NAMALWA (cell line): ENCODE results near the gene ADAMTS12.

Source experiments
- DNase-seq: peaks from one replicate; pipeline ENCODE4 v3.0.0-alpha.2; 2015; ENCODE audit warnings: low spot score

The ADAMTS12 gene

DNA sequence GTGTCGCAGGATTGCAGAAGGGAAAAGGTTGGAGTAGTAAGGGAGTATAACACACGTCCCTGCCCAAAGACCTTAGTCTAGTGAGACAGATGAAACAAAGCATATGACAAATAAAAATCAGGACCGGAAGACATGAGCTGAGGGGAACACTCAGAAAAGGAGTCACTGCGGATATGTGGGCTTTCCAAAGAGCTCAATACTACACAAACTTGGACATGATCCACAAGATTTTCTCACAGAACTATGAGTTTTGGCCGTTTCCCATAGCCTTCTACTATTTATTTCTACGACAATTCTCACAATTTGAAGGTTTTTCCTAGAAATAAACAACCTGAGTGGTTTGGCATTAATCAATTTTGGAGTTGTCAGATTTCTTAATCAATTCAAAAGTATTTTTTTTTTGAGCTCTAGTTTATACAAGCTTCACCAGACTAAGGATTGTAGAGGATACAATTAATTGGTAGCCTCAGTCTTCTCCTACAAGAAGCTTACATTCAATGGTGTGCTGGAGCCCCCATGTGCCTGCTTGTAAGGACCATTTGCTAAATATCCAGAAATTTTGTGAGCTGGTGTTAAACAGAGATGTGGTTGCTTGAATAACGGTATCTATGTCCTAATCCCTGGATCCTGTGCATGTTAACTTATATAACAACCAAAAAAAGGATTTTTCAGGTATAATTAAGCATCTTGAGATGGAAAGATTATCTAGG is 91.4 kb downstream of the ADAMTS12 start:
- no peak for DNase-seq

DNA sequence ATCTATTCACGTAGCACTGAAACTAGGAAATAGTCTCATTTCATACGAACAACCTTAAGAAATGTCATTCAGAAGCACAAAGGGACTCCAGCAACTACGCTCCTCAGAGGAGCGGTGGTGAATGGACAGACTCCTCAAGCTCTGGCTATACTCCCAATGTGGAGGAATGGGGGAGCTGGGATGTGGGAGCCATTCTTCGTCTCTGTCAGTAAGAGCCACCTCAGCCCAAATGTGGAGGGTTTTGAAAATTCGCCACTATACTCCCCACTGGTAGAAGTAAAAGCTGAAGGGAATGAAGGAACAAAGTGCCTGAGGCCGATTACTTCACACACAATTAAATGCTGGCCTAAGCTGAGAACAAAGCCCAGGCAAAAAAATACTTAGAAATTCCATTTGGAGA is 96.3 kb downstream of the ADAMTS12 start:
- DNase-seq, result no peak

DNA sequence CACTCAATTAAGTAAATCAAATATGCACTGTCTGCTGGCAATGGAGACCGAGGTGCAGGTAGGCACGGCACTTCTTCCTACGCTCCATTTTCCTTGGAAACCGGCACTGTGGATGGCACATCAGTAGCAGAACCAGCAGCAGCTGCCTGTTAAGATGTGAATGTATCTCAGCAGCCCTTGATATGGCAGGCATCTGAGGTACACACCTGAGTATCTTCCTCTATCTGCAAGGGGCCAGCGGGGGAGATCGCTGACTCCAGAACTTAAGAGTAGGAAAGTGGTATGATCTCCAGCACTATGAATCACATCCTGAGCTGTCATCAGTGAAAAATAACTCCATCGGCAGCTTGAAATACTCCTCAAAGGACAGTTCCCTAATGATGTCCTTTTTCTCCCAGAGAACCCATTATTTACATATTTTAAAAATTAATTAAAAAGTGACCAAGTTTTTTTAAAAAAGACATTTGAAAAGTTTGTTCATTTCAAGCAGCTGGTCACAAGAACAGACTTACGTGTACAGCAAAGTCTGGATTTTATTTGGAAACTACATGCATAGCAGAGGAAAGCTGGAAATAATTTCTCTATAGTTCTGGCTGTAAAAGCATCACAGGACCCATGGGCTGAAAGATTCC is 97.1 kb downstream of the ADAMTS12 start:
- no peak for DNase-seq

DNA sequence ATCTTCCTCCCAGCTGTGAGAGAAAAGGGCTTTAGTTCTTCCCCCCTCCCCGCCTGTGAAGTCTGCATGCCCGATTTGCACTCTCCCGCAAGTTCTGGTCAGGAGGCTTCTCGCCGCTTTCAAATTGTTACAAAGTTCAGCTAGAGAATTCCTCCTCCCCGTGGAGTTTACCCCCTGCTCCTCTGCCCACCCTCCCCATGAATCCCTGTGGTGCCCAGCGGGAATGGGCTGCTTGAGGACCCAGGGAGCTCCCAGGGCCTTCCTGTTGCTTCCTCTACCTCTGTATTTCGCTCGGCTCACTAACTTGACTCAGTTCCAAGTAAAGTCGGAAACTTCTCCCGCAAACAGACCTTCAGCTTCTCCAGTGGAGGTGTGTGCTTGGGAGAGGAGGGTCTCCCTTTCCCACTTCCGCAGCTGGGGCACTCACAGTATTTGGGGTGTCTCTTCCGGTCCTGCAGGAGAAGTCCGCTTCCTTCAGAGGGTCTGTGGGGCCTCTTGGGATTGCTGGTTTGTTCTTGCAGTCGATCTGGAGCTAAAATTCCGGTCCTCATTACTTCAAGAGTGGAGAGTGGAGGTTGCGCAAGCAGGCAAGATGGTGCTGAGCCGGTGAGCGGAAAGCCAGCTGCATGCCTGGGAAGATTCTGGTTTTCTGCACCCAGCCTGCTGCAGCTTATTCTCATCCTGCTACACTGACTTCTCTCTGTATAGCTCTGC is 97.8 kb downstream of the ADAMTS12 start:
- DNase-seq, result no peak

DNA sequence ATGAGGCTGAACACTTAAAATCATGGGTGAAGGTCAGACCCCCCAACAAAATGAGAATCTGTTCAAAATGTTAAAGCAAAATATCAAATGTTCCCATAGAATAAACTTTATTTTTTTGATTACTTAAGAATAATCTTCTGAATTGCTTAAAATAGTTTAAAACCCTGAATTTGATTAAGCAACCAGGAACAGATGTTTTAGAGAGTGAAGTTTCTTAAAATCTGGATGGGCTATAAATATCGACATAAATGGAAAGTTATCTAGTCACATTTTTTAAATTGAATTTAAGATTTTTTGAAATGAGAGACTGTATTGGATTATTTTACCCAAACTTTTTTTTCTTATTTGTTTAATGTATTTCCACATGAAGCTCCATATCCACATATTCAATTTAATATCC is 98.5 kb downstream of the ADAMTS12 start:
- no peak for DNase-seq

DNA sequence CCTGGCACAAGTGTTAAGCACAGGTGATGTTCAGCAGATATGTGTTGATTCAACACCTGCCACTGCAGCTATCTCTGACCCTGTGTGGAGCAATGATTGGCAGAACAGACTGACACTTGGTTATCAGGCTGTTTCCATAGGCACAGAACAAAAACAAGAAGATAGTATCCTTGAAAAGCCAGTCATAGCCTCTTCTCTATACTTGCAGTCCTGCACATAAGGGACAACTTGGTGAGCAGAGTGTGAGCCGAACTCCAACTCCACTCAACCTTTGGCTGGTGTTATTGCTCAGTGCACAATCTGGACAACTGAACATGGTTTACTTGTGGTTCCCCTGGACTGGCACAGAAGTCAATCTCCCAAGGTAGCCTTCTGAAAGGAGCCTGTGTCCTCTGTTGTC is 99.2 kb downstream of the ADAMTS12 start:
- no peak for DNase-seq

DNA sequence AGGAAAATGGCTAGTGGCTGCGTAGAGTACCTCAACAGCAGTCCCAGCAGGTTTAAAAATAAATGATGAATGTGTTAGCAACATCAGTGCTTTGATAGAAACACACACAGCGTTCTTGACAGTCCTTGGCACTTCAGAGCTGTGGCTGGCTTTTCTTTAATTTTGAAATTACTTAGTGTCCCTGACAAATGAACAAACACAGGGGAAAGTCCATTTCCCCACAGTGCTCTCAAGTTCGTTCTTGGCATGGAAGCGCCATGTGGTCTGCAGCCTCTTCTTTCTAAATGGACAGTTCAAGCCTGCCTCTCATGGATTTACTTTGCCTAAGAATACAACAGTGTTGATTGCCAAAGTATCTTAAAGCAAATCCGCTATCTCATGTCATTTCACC is 102.2 kb downstream of the ADAMTS12 start:
- DNase-seq, result no peak

DNA sequence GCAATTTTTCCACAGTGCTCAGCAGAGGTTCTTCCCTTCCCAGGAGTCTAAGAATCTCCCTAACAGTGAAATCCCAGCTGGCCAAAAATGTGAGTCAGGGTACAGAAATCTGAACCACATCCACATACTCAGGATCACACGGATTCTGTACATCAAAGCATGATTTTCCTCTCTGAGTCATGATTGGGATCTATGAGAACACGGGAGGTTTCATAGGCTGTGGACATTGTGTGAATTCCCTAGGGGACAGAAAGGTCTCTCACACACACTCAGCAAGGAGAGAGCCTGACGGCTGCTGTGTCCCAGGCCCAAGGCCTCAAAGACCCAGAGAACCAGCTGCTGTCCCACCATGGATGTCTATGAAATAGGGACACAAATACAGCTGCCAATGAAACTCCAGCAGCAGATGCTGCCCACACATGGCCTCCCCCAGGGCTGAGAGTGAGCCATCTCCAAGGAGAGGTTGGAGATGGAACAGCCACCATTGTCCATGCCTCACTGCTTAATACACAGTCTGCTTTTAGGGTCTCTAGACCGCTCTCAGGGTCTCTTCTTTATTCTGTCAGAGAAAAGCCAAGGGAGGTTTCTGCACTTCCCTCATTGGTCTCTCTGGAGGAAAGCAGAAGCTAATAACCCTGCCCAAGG is 102.7 kb downstream of the ADAMTS12 start:
- no peak for DNase-seq

DNA sequence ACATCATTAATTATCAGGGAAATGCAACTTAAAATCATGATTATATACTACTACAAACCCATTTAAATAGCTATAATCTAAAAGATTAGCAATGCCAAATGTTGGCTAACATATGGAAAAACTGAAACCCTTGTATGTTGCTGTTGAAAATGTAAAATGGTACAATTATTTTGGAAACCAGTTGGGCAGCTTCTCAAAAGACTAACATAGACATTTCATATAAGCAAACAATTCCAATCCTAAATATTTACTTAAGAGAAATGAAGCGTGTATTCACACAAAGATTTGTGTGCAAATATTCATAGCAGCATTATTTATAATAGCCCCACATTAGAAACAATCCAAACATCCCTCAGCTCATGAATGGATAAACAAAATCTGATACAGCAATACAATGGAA is 106.2 kb downstream of the ADAMTS12 start:
- DNase-seq, result no peak

DNA sequence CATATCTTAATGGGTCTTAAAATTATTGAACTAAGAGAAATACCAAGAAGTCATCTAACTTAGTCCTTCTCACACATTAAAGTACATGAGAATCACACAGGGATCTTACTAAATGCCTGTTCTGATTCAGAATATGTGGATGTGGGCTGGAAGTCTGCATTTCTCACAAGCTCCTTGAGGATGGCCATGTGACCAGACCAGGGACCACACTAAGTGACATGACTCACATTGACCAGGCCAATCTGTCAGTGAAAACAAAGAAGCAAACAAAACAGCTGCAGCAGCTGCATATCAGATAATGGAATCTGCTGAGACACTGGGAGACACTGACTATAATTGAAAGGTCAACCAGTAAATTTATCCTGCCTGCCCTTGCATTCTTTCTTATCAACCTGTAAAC is 110.5 kb downstream of the ADAMTS12 start:
- DNase-seq, result no peak

DNA sequence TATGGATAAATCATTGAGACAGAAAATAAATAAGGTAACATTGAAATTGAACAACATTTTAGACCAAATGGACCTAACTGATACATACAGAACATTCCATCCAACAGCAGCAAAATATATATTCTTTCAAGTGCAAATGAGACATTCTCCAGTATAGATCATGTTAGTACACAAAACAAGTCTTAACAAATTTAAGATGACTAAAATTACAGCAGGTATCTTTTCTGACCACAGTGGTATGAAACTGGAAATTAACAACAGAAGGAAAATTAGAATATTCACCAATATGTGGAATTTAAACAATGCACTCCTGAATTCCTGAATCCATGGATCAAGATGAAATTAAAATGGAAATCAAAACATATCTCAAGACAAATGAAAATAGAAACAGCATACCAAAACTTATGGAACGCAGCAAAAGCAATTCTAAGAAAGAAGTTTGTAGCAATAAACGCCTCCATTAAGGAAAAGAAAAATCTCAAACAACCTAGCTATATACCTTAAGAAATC is 115.6 kb downstream of the ADAMTS12 start:
- no peak for DNase-seq

DNA sequence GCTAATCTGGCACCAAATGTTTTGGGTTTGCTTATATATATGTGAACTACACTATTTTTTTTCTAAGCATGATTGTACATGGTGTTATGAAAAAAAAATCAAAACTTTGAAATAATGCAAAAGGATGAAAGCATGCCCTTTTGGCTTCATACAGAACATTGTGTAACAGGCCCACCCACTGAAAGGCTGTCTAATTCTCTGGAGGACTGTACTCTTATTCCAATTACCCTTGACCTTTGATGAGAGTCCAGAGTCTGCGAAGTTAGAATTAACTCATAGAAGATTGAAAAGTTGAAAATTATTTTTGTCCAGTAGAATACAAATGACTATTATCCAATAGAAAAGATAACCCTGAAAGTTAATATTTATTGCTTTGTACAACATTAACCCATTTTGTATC is 117.4 kb downstream of the ADAMTS12 start:
- DNase-seq, result no peak

DNA sequence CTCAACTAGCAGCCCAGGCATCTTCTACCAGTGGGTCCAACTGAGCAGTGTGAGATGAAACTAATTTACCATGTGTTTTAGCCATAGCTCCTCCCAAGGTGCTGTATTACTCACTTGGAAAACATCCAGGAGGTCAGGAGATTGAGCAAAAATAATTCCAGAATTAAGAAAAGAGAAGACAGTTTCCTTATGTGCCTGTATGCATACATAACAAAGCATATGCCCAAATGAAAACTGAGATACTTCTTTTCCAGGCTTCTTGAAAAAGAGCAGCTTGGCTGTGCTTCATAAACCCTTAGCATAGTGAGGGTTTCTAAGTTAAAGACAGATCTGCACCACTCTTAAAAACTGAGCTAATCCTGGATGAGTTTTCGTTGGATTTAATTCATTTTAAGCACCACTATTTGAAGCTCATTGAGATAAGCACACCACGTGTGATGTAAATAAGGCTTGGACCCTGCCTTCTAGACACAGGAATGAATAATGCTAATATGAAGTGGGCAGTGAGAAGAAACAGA is 119.4 kb downstream of the ADAMTS12 start:
- DNase-seq, result no peak

DNA sequence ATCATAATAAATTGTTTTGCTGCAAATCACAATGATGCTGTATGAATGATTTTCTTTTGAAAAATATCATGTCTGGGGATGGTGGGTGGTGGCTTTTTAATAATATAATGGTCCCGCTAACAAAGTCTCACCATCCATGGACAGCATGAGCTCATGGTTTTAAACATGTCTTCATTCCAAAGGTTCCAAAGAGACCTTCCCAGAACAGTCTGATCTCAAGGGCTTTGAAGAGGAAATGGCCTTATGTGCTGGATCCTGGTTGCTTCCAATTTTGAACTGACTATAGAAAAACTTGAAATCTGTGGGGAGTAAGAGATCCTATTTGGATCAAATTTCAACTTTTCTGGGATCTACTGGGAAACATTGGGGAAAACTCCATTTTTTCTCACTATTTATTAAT is 121.8 kb downstream of the ADAMTS12 start:
- no peak for DNase-seq

DNA sequence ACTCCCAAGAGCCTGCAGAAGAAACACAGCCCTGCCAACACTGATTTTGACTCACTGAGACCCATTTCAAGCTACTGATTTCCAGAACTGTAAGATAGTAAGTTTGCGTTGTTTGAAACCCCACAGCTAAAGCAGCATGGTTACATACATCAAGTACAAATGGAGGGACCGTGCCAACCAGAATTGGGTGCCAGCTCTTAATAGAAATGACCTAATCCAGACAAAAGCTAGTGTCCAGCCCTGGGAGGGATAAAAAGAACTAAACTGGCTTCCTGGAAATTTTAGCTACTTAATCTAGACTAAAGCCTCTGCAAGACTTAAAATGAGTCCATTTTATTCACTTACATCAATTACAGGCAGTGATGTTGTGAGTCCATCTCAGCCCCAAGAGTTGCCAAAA is 122.6 kb downstream of the ADAMTS12 start:
- no peak for DNase-seq

DNA sequence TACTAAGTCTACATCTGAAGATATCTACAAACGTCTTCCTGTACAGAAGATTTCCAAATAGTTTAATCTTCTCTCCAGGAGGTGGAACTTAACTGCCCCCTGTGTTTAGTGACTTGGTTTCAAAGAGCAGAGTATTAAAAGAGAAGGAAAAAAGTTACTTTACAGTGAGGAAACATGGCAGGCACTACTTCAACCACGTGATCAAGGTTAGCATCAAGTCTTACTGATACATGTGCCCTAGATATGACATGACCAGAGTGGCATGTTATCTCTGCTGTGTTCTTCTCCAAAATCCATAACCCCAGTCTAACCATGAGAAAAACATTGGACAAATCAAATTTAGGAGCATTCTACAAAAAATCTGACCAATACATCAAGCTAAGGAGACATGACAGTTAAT is 125.8 kb downstream of the ADAMTS12 start:
- no peak for DNase-seq

DNA sequence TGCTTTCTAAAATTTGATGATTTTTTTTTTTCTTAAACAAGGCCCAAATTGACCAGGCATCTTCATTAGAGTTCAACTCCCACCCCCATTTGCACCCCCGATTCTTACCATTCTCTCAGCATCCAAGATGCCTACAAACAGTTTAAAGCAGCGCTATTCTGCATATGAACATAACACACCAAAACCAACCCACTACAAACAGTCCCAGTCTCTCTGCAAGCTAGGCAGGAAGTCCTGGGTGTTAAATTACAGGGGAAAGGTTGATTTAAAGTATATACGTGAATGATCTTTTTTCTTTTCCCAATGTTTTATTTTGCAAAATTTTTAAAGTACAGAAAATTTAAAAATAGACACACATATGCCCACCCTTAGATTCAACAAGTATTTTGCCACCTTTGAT is 127.0 kb downstream of the ADAMTS12 start:
- DNase-seq, result no peak

DNA sequence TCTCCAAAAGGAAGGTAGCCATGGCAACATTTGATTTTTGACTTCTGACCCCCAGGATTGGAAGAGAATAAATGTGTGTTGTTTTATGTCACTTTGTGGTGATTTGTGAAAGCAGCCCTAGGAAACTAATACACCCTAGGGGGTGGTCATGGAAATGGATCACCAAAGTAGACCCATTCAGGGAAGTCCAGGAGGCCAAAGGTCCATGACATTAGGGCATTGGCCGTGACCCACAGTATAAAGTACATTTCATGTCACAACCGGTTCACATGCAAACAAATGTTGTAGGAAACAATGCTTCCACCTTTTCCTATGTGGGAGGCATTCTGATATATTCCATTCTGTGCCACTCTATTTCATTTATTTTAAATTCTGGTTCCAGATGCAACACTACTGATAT is 128.4 kb downstream of the ADAMTS12 start:
- DNase-seq, result no peak

DNA sequence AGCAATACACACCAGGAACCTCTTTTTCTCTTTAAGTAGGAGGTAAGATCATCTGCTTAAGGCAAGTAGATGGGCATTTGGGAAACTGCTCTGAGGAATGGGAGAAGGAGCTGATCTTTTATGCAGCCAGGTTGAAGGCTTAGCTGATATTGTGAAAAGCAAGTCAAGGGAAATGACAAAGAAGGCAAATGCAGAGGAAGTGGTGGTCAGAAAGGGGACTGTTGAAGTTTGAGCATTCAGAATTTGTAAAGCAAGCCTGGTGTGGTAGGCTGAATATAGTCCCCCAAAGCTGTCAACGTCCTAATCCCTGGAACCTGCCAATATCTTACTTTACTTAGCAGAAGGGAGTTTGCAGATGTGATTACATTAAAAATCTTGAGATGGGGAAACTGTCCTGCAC is 128.9 kb downstream of the ADAMTS12 start:
- no peak for DNase-seq

DNA sequence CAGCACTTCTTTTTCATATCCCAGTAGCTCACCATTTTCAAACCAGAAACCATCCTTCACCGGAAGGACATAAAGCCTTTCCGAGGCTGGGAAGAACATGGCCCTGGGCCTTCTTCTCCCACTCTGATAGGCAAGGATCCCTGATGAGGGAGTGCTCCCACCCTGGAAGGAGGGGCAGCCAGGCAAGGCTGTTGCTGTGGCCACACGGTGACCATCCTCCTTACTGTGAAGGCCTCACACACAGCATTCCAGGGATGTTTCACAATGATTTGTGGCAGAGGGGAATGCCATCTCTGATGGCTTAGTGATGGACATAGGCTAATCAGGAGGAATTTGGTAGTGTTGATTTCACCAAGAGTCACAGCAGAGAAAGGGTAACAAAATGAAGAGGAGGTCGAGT is 130.7 kb downstream of the ADAMTS12 start:
- no peak for DNase-seq

DNA sequence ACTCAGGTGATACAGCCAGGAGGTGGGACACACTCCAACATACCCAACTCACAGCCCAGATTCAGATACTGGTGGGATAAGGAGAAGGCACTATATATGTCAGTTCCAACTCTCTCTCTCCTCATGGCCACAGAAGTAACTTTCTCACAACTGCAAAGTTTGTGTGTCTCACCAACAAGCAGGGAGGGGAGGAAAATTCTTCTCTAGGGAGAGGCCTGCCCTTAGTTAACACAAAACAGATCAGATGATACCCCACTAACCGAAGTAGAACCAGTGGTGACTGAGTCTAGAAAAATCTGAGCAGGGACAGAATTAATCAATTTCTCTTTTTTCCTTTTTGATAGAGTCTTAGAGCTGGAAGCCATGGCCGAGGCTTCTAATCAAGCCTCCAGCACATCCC is 133.1 kb downstream of the ADAMTS12 start:
- DNase-seq, result no peak

DNA sequence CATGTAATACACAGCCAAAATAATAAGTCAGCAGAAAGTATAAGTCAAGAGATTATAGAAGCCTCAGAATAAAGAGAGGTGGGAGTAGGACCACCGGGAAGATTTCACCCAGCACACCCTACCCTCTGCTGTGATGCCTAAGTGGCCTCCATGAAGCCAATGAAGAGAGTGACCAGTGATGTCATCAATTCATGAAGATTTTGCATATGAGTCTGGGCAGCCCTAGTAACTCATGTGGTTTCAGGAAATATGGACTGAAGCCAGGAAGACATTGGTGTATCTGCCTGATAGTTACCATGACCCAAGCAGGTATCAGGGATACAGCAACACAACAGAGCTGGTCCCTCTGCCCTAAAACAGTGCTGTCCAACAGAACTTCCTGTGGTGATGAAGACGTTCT is 135.3 kb downstream of the ADAMTS12 start:
- DNase-seq, result no peak

DNA sequence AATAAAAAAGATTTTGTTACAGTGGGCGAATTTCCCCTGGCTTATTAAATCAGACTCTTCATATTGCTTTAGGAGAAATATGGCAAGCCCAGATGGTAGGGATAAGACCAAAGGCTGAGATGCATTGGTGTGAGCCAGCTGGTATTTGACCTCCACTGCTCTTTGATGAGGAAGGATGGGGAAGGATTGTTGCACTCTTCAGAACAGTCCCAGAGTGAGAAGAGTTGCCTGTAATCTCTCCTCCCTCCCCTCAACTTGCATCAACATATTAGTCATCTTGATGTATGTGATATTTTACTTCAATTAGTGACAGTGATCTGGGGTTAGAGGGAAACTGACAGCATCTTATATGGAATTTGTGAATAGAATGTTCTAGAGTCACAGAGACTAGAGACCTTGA is 136.6 kb downstream of the ADAMTS12 start:
- DNase-seq, result no peak
